Esophagus squamous epithelium (tissue), 5 donors: ENCODE measurements around the gene IFNL3. TPM values are rescaled to one million over a fixed set of nuclear protein-coding genes. Genes with fewer than 3 reads are reported as not detected.
A peak's percentile ranks its signal among the peaks of the same experiment; 100 is the strongest.

Experiments
- DNase-seq: peaks from one replicate; lab custom pipeline; 2025; lab: John Stamatoyannopoulos, UW
- H3K27ac ChIP-seq, 4 donors: fragments of 200-600 bp; sonication (generic); one replicate each; pipeline ENCODE4 v1.5.1; 2016 to 2019; ENCODE audit warnings: mild to moderate bottlenecking in 1 of 4
- H3K27me3 ChIP-seq, 4 donors: fragments of 200-600 bp; sonication (generic); 1 replicate in 3 of 4; 2 replicates in 1 of 4; pipeline versions ENCODE4 v1.5.1 to v1.6.0; 2017 to 2021; ENCODE audit warnings: antibody characterized with exemption in 1 of 4
- H3K36me3 ChIP-seq, 3 donors: fragments of 200-600 bp; sonication (generic); one replicate each; pipeline ENCODE4 v1.5.1; 2016 to 2019
- H3K4me1 ChIP-seq, 3 donors: fragments of 200-600 bp; sonication (generic); one replicate each; pipeline ENCODE4 v1.5.1; 2017 to 2019
- H3K4me3 ChIP-seq, 4 donors: fragments of 200-600 bp; sonication (generic); 1 replicate in 3 of 4; 2 replicates in 1 of 4; pipeline ENCODE4 v1.5.1; 2016 to 2019; ENCODE audit warnings: mild to moderate bottlenecking in 2 of 4, moderate library complexity in 1 of 4
- H3K9me3 ChIP-seq, 3 donors: fragments of 200-600 bp; sonication (generic); one replicate each; pipeline ENCODE4 v1.5.1; 2016 to 2019
- CTCF ChIP-seq, 6 experiments: fragments of 450-650 bp in 4 of 6; fragments of 200-600 bp in 2 of 6; sonication (generic) in 2 of 6; IDR thresholded peaks; one replicate each; pipeline ENCODE4 v1.5.1; 2016 to 2019; ENCODE audit warnings: antibody characterized with exemption in 6 of 6, mild to moderate bottlenecking in 4 of 6, moderate library complexity in 4 of 6
- POLR2A ChIP-seq, 4 donors: fragments of 450-650 bp; IDR thresholded peaks; one replicate each; pipeline ENCODE4 v1.6.1; 2017; ENCODE audit warnings: antibody characterized with exemption in 4 of 4, mild to moderate bottlenecking in 4 of 4, moderate library complexity in 3 of 4
- WGBS, 2 donors: methylation state at CpG; one replicate each; pipeline ENCODE4 v1.1.5; 2018; 5-methylcytosine and 5-hydroxymethylcytosine counted together
- intact Hi-C: fragments of 100-400 bp; cut with DNase I; formaldehyde crosslinking; loops from one replicate; pipeline ENCODE4 v1.15.0; 2022
- total RNA-seq, 4 donors: library from RNA; depleted of rRNA; stranded (reverse); fragments of >200 nt; gene quantifications; one replicate each; pipeline ENCODE4 v1.1.0, GENCODE V29; 2016
- donor health status: DM: yes; HTN: yes; CAD: no.

IFNL3 gene
- total RNA-seq, 4 donors from 2014 or later, result not detected

- TF ChIP-seq CTCF (IDR thresholded peaks at IDR 0.05) (no peak), POLR2A (IDR thresholded peaks at IDR 0.05) (no peak)
- DNase-seq, result no peak
- Histone ChIP-seq H3K4me3 (no peak overlapping the region), H3K27ac (no peak overlapping the region), H3K9me3 (no peaks in the 10 kb centered on the region), H3K36me3 (no peaks in the 10 kb centered on the region), H3K4me1 (peaks cover 0 to 19% (median 0%) of the 10 kb centered on the region in 3 donors), H3K27me3 (peaks cover 3 to 89% (median 18%) of the 10 kb centered on the region in 4 donors)
- intact Hi-C loops, result no loop called here
- 15 to 30% methylated on average over 4 to 5 of the region's 39 CpGs for WGBS, 2 donors
Measured at GRCh38 chr19:39265321-39265916, 20.6 kb upstream of the IFNL3 start.

- Histone ChIP-seq H3K9me3 (no peaks in the 10 kb centered on the region), H3K36me3 (no peaks in the 10 kb centered on the region), H3K4me3 (peak overlapping the region in 1 of 4 donors; percentile 16), H3K27me3 (peaks cover 3 to 91% (median 18%) of the 10 kb centered on the region in 4 donors), H3K27ac (no peak overlapping the region), H3K4me1 (peaks cover 0 to 19% (median 0%) of the 10 kb centered on the region in 3 donors)
- DNase-seq, result no peak
- 18 to 31% methylated on average over 7 to 20 of the region's 102 CpGs for WGBS, 2 donors
- TF ChIP-seq CTCF (IDR thresholded peaks at IDR 0.05) (no peak), POLR2A (IDR thresholded peaks at IDR 0.05) (no peak)
- intact Hi-C loops, result no loop called here
Measured at GRCh38 chr19:39264306-39265290, 19.8 kb upstream of the IFNL3 start.

DNA sequence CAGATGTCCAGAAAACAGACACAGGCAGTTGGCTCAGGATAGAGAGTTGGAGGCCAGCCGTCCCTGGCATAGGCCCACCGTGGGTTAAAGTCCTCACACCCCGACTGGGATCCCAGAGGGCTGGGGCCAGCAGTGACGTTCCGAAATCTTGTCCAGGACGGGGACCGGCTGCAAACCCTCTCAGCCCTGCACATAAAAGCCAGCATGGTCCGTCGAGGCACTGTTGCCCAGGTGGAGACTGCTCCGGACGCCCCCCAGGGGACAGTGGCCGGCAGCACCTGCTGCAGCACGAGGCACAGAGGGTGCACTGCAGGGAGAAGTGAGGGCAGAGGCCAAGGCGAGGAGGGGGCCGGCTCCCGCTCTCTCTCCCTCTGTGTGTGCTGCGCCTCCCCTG is 19.1 kb upstream of the IFNL3 start:
- 13 to 20% methylated on average over 5 to 15 of the region's 17 CpGs for WGBS, 2 donors
- Histone ChIP-seq H3K9me3 (no peaks in the 10 kb centered on the region), H3K4me1 (peaks cover 0 to 19% (median 0%) of the 10 kb centered on the region in 3 donors), H3K27ac (no peak overlapping the region), H3K4me3 (no peak overlapping the region), H3K27me3 (peaks cover 3 to 85% (median 18%) of the 10 kb centered on the region in 4 donors), H3K36me3 (no peaks in the 10 kb centered on the region)
- TF ChIP-seq POLR2A (IDR thresholded peaks at IDR 0.05) (no peak), CTCF (IDR thresholded peaks at IDR 0.05) (no peak)
- DNase-seq, result no peak
- intact Hi-C loops, result no loop called here

DNA sequence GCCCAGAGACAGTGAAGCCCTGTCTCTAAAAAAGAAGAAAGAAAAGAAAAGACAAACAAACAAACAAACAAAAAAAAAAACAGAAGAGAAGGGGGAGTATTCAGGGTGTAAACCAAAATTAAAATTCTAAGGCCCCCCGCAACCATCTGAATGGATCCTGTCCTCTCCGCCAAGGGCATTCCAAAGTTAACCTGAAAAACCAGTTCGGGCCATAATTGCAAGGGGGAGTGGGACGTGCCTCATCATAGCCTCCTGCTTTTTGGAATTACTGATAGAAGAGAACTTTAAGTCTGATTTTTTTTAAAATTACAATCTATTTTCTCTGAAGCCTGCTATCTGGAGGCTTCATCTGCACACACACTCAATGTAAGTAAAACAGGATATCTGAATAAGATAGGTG is 17.7 kb upstream of the IFNL3 start:
- WGBS, 2 donors, result 42 to 57% methylated on average over 4 of the region's 4 CpGs
- DNase-seq, result no peak
- peaks cover 3 to 86% (median 18%) of the 10 kb centered on the region in 4 donors for H3K27me3 ChIP-seq

More for the DNA sequence above, 17.7 kb upstream of the IFNL3 start:
- no peak for TF ChIP-seq POLR2A (IDR thresholded peaks at IDR 0.05)
- TF ChIP-seq CTCF (IDR thresholded peaks at IDR 0.05), result no peak
- H3K4me3 ChIP-seq, result no peak overlapping the region
- H3K9me3 ChIP-seq, result no peaks in the 10 kb centered on the region
- no peaks in the 10 kb centered on the region for H3K36me3 ChIP-seq
- intact Hi-C loops, result no loop called here
- H3K4me1 ChIP-seq, result peaks cover 0 to 19% (median 0%) of the 10 kb centered on the region in 3 donors
- H3K27ac ChIP-seq, result no peak overlapping the region
